ENCODE measurements around the gene UBA7.
"Not testable (repeated sequence)": the region's sequence is repeated elsewhere in the genome, so short reads cannot be mapped to it uniquely, and the experiment has no call there.

Gene UBA7

GRCh38 chr3:49840388-49840787 is 26.6 kb upstream of the UBA7 start:
- no peak for DNase-seq
- Histone ChIP-seq H3K4me1 (ENCODE audit: control insufficient read depth, insufficient read depth, low read length, poor library complexity, severe bottlenecking) (no peaks in the 10 kb centered on the region), H3K36me3 (ENCODE audit: control insufficient read depth, insufficient read depth, low read length) (no peaks in the 10 kb centered on the region)

GRCh38 chr3:49839193-49839809 is 25.5 kb upstream of the UBA7 start:
- no peaks in the 10 kb centered on the region for H3K36me3 ChIP-seq (ENCODE audit: control insufficient read depth, insufficient read depth, low read length)
- no peak overlapping the region for H3K4me3 ChIP-seq (ENCODE audit: insufficient read depth, low read depth, low read length, poor library complexity, severe bottlenecking)
- peak; percentile 53 to 66 (median 62) for DNase-seq

More at GRCh38 chr3:49840388-49840787, 26.6 kb upstream of the UBA7 start:
- H3K27ac ChIP-seq (ENCODE audit: insufficient read depth, low read length, poor library complexity, severe bottlenecking) = no peak overlapping the region
- no peaks in the 10 kb centered on the region for H3K27me3 ChIP-seq (replicated peaks; ENCODE audit: control insufficient read depth, insufficient read depth, low read length, poor library complexity, severe bottlenecking)
- no peak overlapping the region for H3K4me3 ChIP-seq (ENCODE audit: insufficient read depth, low read depth, low read length, poor library complexity, severe bottlenecking)
- H3K9me3 ChIP-seq (ENCODE audit: control insufficient read depth, low read length) = no peaks in the 10 kb centered on the region

GRCh38 chr3:49831341-49831740 is 17.6 kb upstream of the UBA7 start:
- no peak overlapping the region for H3K27ac ChIP-seq (ENCODE audit: insufficient read depth, low read length, poor library complexity, severe bottlenecking)
- H3K9me3 ChIP-seq (ENCODE audit: control insufficient read depth, low read length) = no peaks in the 10 kb centered on the region
- no peaks in the 10 kb centered on the region for H3K4me1 ChIP-seq (ENCODE audit: control insufficient read depth, insufficient read depth, low read length, poor library complexity, severe bottlenecking)
- H3K27me3 ChIP-seq (replicated peaks; ENCODE audit: control insufficient read depth, insufficient read depth, low read length, poor library complexity, severe bottlenecking) = no peaks in the 10 kb centered on the region
- no peak for DNase-seq
- H3K36me3 ChIP-seq (ENCODE audit: control insufficient read depth, insufficient read depth, low read length) = no peaks in the 10 kb centered on the region
- no peak overlapping the region for H3K4me3 ChIP-seq (ENCODE audit: insufficient read depth, low read depth, low read length, poor library complexity, severe bottlenecking)

More at GRCh38 chr3:49839193-49839809, 25.5 kb upstream of the UBA7 start:
- Histone ChIP-seq H3K4me1 (ENCODE audit: control insufficient read depth, insufficient read depth, low read length, poor library complexity, severe bottlenecking) (no peaks in the 10 kb centered on the region), H3K27me3 (replicated peaks; ENCODE audit: control insufficient read depth, insufficient read depth, low read length, poor library complexity, severe bottlenecking) (no peaks in the 10 kb centered on the region), H3K9me3 (ENCODE audit: control insufficient read depth, low read length) (no peaks in the 10 kb centered on the region), H3K27ac (ENCODE audit: insufficient read depth, low read length, poor library complexity, severe bottlenecking) (no peak overlapping the region)

- Histone ChIP-seq H3K36me3 (ENCODE audit: control insufficient read depth, insufficient read depth, low read length) (no peaks in the 10 kb centered on the region), H3K4me3 (ENCODE audit: insufficient read depth, low read depth, low read length, poor library complexity, severe bottlenecking) (no peak overlapping the region), H3K27me3 (replicated peaks; ENCODE audit: control insufficient read depth, insufficient read depth, low read length, poor library complexity, severe bottlenecking) (no peaks in the 10 kb centered on the region), H3K27ac (ENCODE audit: insufficient read depth, low read length, poor library complexity, severe bottlenecking) (no peak overlapping the region), H3K9me3 (ENCODE audit: control insufficient read depth, low read length) (no peaks in the 10 kb centered on the region), H3K4me1 (ENCODE audit: control insufficient read depth, insufficient read depth, low read length, poor library complexity, severe bottlenecking) (no peaks in the 10 kb centered on the region)
- no peak for DNase-seq
Measured at GRCh38 chr3:49826016-49826415, 12.3 kb upstream of the UBA7 start.

- DNase-seq; H3K36me3 ChIP-seq (ENCODE audit: control insufficient read depth, insufficient read depth, low read length); H3K4me1 ChIP-seq (ENCODE audit: control insufficient read depth, insufficient read depth, low read length, poor library complexity, severe bottlenecking); H3K9me3 ChIP-seq (ENCODE audit: control insufficient read depth, low read length); H3K27ac ChIP-seq (ENCODE audit: insufficient read depth, low read length, poor library complexity, severe bottlenecking); H3K27me3 ChIP-seq (replicated peaks; ENCODE audit: control insufficient read depth, insufficient read depth, low read length, poor library complexity, severe bottlenecking); H3K4me3 ChIP-seq (ENCODE audit: insufficient read depth, low read depth, low read length, poor library complexity, severe bottlenecking): not testable (repeated sequence)
Measured at GRCh38 chr3:49823131-49823530, 9.4 kb upstream of the UBA7 start.

GRCh38 chr3:49812916-49813496 is 747 bp downstream of the UBA7 start:
- H3K27me3 ChIP-seq (replicated peaks; ENCODE audit: control insufficient read depth, insufficient read depth, low read length, poor library complexity, severe bottlenecking) = no peaks in the 10 kb centered on the region
- H3K4me1 ChIP-seq (ENCODE audit: control insufficient read depth, insufficient read depth, low read length, poor library complexity, severe bottlenecking) = peaks cover 12% of the 10 kb centered on the region
- no peaks in the 10 kb centered on the region for H3K9me3 ChIP-seq (ENCODE audit: control insufficient read depth, low read length)
- no peak for DNase-seq
- peaks cover 31% of the 10 kb centered on the region for H3K36me3 ChIP-seq (ENCODE audit: control insufficient read depth, insufficient read depth, low read length)
- peak overlapping the region; percentile 73 for H3K27ac ChIP-seq (ENCODE audit: insufficient read depth, low read length, poor library complexity, severe bottlenecking)
- peak overlapping the region; percentile 62 for H3K4me3 ChIP-seq (ENCODE audit: insufficient read depth, low read depth, low read length, poor library complexity, severe bottlenecking)

- Histone ChIP-seq H3K36me3 (ENCODE audit: control insufficient read depth, insufficient read depth, low read length) (peaks cover 31% of the 10 kb centered on the region), H3K27ac (ENCODE audit: insufficient read depth, low read length, poor library complexity, severe bottlenecking) (no peak overlapping the region), H3K4me3 (ENCODE audit: insufficient read depth, low read depth, low read length, poor library complexity, severe bottlenecking) (no peak overlapping the region), H3K27me3 (replicated peaks; ENCODE audit: control insufficient read depth, insufficient read depth, low read length, poor library complexity, severe bottlenecking) (no peaks in the 10 kb centered on the region), H3K9me3 (ENCODE audit: control insufficient read depth, low read length) (no peaks in the 10 kb centered on the region), H3K4me1 (ENCODE audit: control insufficient read depth, insufficient read depth, low read length, poor library complexity, severe bottlenecking) (peaks cover 26% of the 10 kb centered on the region)
- no peak for DNase-seq
Measured at GRCh38 chr3:49807431-49808114, 6.2 kb downstream of the UBA7 start.

GRCh38 chr3:49806850-49807249 is 6.9 kb downstream of the UBA7 start:
- H3K27me3 ChIP-seq (replicated peaks; ENCODE audit: control insufficient read depth, insufficient read depth, low read length, poor library complexity, severe bottlenecking) = no peaks in the 10 kb centered on the region
- no peaks in the 10 kb centered on the region for H3K9me3 ChIP-seq (ENCODE audit: control insufficient read depth, low read length)
- H3K4me3 ChIP-seq (ENCODE audit: insufficient read depth, low read depth, low read length, poor library complexity, severe bottlenecking) = no peak overlapping the region
- DNase-seq = no peak
- H3K36me3 ChIP-seq (ENCODE audit: control insufficient read depth, insufficient read depth, low read length) = peaks cover 28% of the 10 kb centered on the region
- peak overlapping the region; percentile 42 for H3K27ac ChIP-seq (ENCODE audit: insufficient read depth, low read length, poor library complexity, severe bottlenecking)
- peaks cover 22% of the 10 kb centered on the region for H3K4me1 ChIP-seq (ENCODE audit: control insufficient read depth, insufficient read depth, low read length, poor library complexity, severe bottlenecking)

- DNase-seq = no peak
- no peaks in the 10 kb centered on the region for H3K9me3 ChIP-seq (ENCODE audit: control insufficient read depth, low read length)
- H3K27ac ChIP-seq (ENCODE audit: insufficient read depth, low read length, poor library complexity, severe bottlenecking) = peak overlapping the region; percentile 52
- H3K4me1 ChIP-seq (ENCODE audit: control insufficient read depth, insufficient read depth, low read length, poor library complexity, severe bottlenecking) = peaks cover 22% of the 10 kb centered on the region
- H3K4me3 ChIP-seq (ENCODE audit: insufficient read depth, low read depth, low read length, poor library complexity, severe bottlenecking) = no peak overlapping the region
- H3K27me3 ChIP-seq (replicated peaks; ENCODE audit: control insufficient read depth, insufficient read depth, low read length, poor library complexity, severe bottlenecking) = no peaks in the 10 kb centered on the region
- H3K36me3 ChIP-seq (ENCODE audit: control insufficient read depth, insufficient read depth, low read length) = peaks cover 22% of the 10 kb centered on the region
Measured at GRCh38 chr3:49805897-49806701, 7.7 kb downstream of the UBA7 start.
